Vagina (tissue), 2 donors: ENCODE data around the gene DDO.

Source experiments
- POLR2A ChIP-seq, 2 donors: fragments of 450-650 bp; IDR thresholded peaks; one replicate each; pipeline ENCODE4 v1.6.1; 2017; ENCODE audit warnings: antibody characterized with exemption in 2 of 2, mild to moderate bottlenecking in 2 of 2, moderate library complexity in 2 of 2
- TF ChIP-seq, protein P1 (sequence below), 3 experiments: fragments of 450-650 bp in 2 of 3; fragments of 200-600 bp in 1 of 3; sonication (generic) in 1 of 3; IDR thresholded peaks; one replicate each; pipeline ENCODE4 v1.5.1; 2017 to 2019; ENCODE audit warnings: antibody characterized with exemption in 3 of 3, mild to moderate bottlenecking in 2 of 3, moderate library complexity in 2 of 3

DNA sequence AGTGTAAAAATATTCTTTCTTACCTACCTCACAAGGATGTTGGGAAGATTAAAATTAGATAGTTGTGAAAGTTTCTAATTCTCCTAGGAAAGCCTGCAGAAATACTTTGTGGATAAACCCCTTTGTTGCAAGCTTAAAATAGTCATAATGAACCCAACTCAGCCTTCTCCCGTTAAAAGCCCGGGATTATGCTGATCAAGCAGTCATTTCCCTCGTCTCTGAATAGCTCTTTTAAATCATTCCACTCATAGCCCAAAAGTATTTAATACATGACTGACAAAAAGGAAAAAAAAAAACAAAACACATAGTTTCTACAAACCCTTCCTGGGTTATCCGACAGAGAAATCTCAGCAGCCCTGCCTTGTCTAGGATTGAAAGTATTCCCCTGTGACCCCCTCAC, 46.3 kb downstream of the DDO start:
- TF ChIP-seq, protein P1, sequence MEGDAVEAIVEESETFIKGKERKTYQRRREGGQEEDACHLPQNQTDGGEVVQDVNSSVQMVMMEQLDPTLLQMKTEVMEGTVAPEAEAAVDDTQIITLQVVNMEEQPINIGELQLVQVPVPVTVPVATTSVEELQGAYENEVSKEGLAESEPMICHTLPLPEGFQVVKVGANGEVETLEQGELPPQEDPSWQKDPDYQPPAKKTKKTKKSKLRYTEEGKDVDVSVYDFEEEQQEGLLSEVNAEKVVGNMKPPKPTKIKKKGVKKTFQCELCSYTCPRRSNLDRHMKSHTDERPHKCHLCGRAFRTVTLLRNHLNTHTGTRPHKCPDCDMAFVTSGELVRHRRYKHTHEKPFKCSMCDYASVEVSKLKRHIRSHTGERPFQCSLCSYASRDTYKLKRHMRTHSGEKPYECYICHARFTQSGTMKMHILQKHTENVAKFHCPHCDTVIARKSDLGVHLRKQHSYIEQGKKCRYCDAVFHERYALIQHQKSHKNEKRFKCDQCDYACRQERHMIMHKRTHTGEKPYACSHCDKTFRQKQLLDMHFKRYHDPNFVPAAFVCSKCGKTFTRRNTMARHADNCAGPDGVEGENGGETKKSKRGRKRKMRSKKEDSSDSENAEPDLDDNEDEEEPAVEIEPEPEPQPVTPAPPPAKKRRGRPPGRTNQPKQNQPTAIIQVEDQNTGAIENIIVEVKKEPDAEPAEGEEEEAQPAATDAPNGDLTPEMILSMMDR (IDR thresholded peaks at IDR 0.05): no peak
- TF ChIP-seq POLR2A (IDR thresholded peaks at IDR 0.05): no peak
